Astrocyte (in vitro differentiated cells and primary cell): ENCODE data around the gene TPST2. TPM values are rescaled to one million over a fixed set of nuclear protein-coding genes. Genes with fewer than 3 reads are reported as not detected.
A peak's percentile ranks its signal among the peaks of the same experiment; 100 is the strongest.

Experiments
- DNase-seq: peaks from one replicate; pipeline ENCODE4 v3.0.0-alpha.2; 2010; ENCODE audit warnings: low read depth
- FAIRE-seq: peaks from 2 replicates; lab custom pipeline; 2011; peaks lifted over from hg19 to GRCh38; lab: Jason Lieb, UNC
- H2AFZ ChIP-seq: 2 replicates; pipeline ENCODE4 v1.6.0; 2012; ENCODE audit warnings: low read depth, low read length, inconsistent platforms
- H3K27ac ChIP-seq: 2 replicates; pipeline ENCODE4 v1.5.1; 2011; ENCODE audit warnings: low read depth, low read length, inconsistent platforms
- H3K27me3 ChIP-seq: 2 replicates; pipeline ENCODE4 v1.6.0; 2011; ENCODE audit warnings: low read length, inconsistent platforms; ENCODE audit not compliant: insufficient read depth
- H3K36me3 ChIP-seq: 2 replicates; pipeline ENCODE4 v1.5.1; 2011; ENCODE audit warnings: low read length, inconsistent platforms; ENCODE audit not compliant: insufficient read depth
- H3K4me1 ChIP-seq: 2 replicates; pipeline ENCODE4 v1.5.1; 2011; ENCODE audit warnings: low read length, inconsistent platforms; ENCODE audit not compliant: insufficient read depth
- H3K4me2 ChIP-seq: 2 replicates; pipeline ENCODE4 v1.6.0; 2012; ENCODE audit warnings: low read length, inconsistent platforms
- H3K4me3 ChIP-seq: 2 replicates; pipeline ENCODE4 v1.5.1; 2011; ENCODE audit warnings: low read depth, mild to moderate bottlenecking, low read length, inconsistent platforms; ENCODE audit not compliant: insufficient read depth
- H3K79me2 ChIP-seq: 2 replicates; pipeline ENCODE4 v1.6.0; 2012; ENCODE audit warnings: mild to moderate bottlenecking, low read length, inconsistent platforms; ENCODE audit not compliant: insufficient read depth
- H3K9ac ChIP-seq: 2 replicates; pipeline ENCODE4 v1.6.0; 2012; ENCODE audit warnings: mild to moderate bottlenecking, low read length, inconsistent platforms
- H3K9me3 ChIP-seq: 2 replicates; pipeline ENCODE4 v1.5.1; 2012; ENCODE audit warnings: low read depth, mild to moderate bottlenecking, low read length, inconsistent platforms; ENCODE audit not compliant: insufficient read depth
- H4K20me1 ChIP-seq: 2 replicates; pipeline ENCODE4 v1.6.0; 2012; ENCODE audit warnings: low read length, inconsistent platforms; ENCODE audit not compliant: insufficient read depth
- H3K27ac Mint-ChIP-seq: one replicate; pipeline ENCODE4 v1.8.0; 2021; ENCODE audit warnings: mild to moderate bottlenecking, mixed read lengths; ENCODE audit not compliant: unreplicated experiment
- H3K27me3 Mint-ChIP-seq: one replicate; pipeline ENCODE4 v1.8.0; 2021; ENCODE audit warnings: low read depth, mixed read lengths; ENCODE audit not compliant: unreplicated experiment
- H3K36me3 Mint-ChIP-seq: one replicate; pipeline ENCODE4 v1.8.0; 2021; ENCODE audit warnings: low read depth, mixed read lengths; ENCODE audit not compliant: unreplicated experiment
- H3K4me1 Mint-ChIP-seq: one replicate; pipeline ENCODE4 v1.8.0; 2021; ENCODE audit warnings: low read depth, mixed read lengths; ENCODE audit not compliant: unreplicated experiment
- H3K4me3 Mint-ChIP-seq: one replicate; pipeline ENCODE4 v1.8.0; 2021; ENCODE audit warnings: mild to moderate bottlenecking, moderate library complexity, mixed read lengths; ENCODE audit not compliant: unreplicated experiment
- H3K9me3 Mint-ChIP-seq: one replicate; pipeline ENCODE4 v1.8.0; 2021; ENCODE audit warnings: mild to moderate bottlenecking, mixed read lengths; ENCODE audit not compliant: unreplicated experiment
- CTCF ChIP-seq: IDR thresholded peaks from 2 replicates; pipeline ENCODE4 v1.5.1; 2011; ENCODE audit warnings: low read depth, mild to moderate bottlenecking, inconsistent platforms, low read length, moderate library complexity; ENCODE audit not compliant: insufficient read depth
- EZH2 ChIP-seq: IDR thresholded peaks from 2 replicates; pipeline ENCODE4 v1.6.1; 2012; ENCODE audit warnings: mild to moderate bottlenecking, low read length, inconsistent platforms; ENCODE audit not compliant: insufficient read depth
- total RNA-seq: library from RNA; stranded (reverse); gene quantifications from 2 replicates; pipeline ENCODE4 v1.2.1, GENCODE V29; 2021

Gene TPST2
- total RNA-seq, 1 donor from 2014 or later, result 55.7 TPM

- H3K4me1 ChIP-seq, result no peaks in the 10 kb centered on the region
- H3K4me3 ChIP-seq, result no peak overlapping the region
- H3K9me3 ChIP-seq, result no peaks in the 10 kb centered on the region
- no peak overlapping the region for H2AFZ ChIP-seq
- H3K9ac ChIP-seq, result no peak overlapping the region
- FAIRE-seq (no peak), DNase-seq (peak; percentile 22)
- TF ChIP-seq EZH2 (no peak), CTCF (no peak)
- H3K27ac ChIP-seq, result no peak overlapping the region
- Mint-ChIP-seq H3K9me3 (no peaks in the 10 kb centered on the region), H3K4me3 (peak overlapping the region; percentile 11), H3K36me3 (peaks cover 8% of the 10 kb centered on the region), H3K4me1 (peaks cover 13% of the 10 kb centered on the region), H3K27ac (peak overlapping the region; percentile 59), H3K27me3 (no peaks in the 10 kb centered on the region)
- no peaks in the 10 kb centered on the region for H3K27me3 ChIP-seq
- H3K36me3 ChIP-seq, result no peaks in the 10 kb centered on the region
- peaks cover 82% of the 10 kb centered on the region for H4K20me1 ChIP-seq
- H3K79me2 ChIP-seq, result peaks cover 87% of the 10 kb centered on the region
- H3K4me2 ChIP-seq, result no peak overlapping the region
Measured at GRCh38 chr22:26576026-26576680, 13.8 kb downstream of the TPST2 start.

GRCh38 chr22:26574001-26574723, 15.8 kb downstream of the TPST2 start:
- Histone ChIP-seq H3K4me3 (no peak overlapping the region), H4K20me1 (peaks cover 78% of the 10 kb centered on the region), H2AFZ (no peak overlapping the region), H3K79me2 (peaks cover 81% of the 10 kb centered on the region), H3K9me3 (no peaks in the 10 kb centered on the region), H3K4me1 (no peaks in the 10 kb centered on the region), H3K4me2 (no peak overlapping the region), H3K36me3 (no peaks in the 10 kb centered on the region), H3K27me3 (no peaks in the 10 kb centered on the region), H3K9ac (no peak overlapping the region), H3K27ac (no peak overlapping the region)
- DNase-seq (no peak), FAIRE-seq (no peak)
- TF ChIP-seq CTCF (no peak), EZH2 (no peak)
- Mint-ChIP-seq H3K9me3 (no peaks in the 10 kb centered on the region), H3K4me3 (no peak overlapping the region), H3K36me3 (peaks cover 8% of the 10 kb centered on the region), H3K27me3 (no peaks in the 10 kb centered on the region), H3K4me1 (peaks cover 15% of the 10 kb centered on the region), H3K27ac (no peak overlapping the region)
